COLO668 (cell line): ENCODE data around the gene MIA3.
"Not testable (repeated sequence)": the region's sequence is repeated elsewhere in the genome, so short reads cannot be mapped to it uniquely, and the experiment has no call there.

ENCODE experiments used
- DNase-seq: peaks from one replicate; lab custom pipeline; 2025; ENCODE audit not compliant: unreplicated experiment; lab: John Stamatoyannopoulos, UW

Gene MIA3

GRCh38 chr1:222656391-222657155 lies 38.7 kb downstream of the MIA3 start:
- DNase-seq: no peak

- no peak for DNase-seq
These were observed 40.0 kb downstream of the MIA3 start for GRCh38 chr1:222657899-222658298.

DNA sequence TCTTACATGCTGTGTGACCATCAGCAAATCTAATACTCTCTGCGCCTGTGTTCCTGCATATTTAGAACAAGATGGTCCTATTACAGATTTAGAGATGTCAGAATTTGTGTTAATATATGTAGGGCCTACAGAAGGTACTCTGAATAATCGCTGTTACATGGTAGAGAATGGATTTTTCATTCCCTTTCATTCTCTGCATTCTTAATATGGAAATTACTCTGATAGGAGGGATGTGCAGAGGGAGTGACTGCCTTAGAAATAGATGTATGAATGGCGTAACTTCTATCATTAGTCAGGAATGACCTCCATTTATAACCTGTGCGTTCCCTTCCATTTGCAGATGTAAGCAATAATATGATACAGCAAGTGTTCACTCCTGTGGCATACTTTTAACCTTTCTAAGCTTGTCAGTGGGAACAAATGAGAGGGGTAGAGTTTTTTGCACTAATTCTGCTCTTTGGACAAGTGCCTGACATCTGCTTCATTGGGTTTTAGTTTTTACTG lies 45.6 kb downstream of the MIA3 start:
- no peak for DNase-seq

GRCh38 chr1:222665964-222666363 lies 48.1 kb downstream of the MIA3 start:
- no peak for DNase-seq

- DNase-seq: not testable (repeated sequence)
These were observed 50.3 kb downstream of the MIA3 start for GRCh38 chr1:222668184-222668583.

DNA sequence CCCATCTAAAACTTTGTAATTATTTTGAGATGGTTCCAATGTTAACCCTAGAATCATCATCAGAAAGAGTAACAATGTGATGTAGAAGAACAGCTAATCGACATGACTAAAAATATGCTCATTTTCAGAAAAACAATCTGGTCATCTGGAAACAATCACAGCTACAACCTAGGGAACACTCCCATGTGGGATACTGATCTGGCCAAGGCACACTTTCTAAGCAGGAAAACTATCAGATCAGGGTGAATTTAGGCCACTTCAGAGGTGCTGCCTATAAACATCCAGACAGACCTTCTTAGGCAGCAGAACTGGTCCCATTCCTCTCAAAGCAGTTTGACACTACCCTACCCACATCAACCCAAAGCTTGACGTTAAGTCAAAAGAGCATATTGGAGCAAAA lies 51.2 kb downstream of the MIA3 start:
- DNase-seq: not testable (repeated sequence)

- no peak for DNase-seq
These were observed 52.2 kb downstream of the MIA3 start for GRCh38 chr1:222670110-222670509.

DNA sequence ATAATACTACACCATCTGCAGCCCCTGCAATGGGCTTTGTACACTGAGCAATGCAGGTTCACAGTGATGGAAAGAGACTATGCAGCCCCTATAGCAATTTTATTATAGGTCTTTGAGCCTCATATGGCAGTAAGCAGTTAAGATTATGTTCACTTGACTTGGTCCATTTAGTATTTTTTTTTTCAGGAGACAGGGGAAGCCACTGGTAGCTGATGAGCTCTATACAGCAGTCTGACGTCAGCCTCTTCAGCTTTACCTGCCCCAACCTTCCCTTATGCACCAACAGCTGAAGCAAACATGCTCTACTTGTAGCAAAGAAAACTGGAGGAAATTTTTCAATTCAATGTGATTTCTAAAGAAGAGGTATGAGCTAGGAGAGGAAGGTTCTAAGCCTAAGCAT lies 62.2 kb downstream of the MIA3 start:
- no peak for DNase-seq

DNA sequence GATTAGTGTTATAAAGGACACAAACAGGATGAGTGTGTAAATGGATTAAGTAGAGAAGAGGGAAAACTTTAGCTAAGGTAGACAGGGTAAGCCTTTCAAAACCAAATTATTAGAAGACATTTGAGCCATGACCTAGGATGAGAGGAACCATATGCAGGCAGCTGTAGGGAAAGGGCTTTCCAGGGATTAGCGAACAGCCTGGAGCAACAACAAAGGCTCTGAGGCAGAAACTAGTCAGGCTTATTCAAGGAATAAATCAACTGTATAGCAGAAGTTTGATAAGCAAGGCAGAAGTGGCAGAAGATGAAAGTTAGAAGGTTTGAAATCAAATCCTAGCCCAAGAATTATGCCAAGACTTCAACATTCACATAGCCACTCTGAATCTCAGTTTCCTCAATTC lies 73.1 kb downstream of the MIA3 start:
- no peak for DNase-seq

DNA sequence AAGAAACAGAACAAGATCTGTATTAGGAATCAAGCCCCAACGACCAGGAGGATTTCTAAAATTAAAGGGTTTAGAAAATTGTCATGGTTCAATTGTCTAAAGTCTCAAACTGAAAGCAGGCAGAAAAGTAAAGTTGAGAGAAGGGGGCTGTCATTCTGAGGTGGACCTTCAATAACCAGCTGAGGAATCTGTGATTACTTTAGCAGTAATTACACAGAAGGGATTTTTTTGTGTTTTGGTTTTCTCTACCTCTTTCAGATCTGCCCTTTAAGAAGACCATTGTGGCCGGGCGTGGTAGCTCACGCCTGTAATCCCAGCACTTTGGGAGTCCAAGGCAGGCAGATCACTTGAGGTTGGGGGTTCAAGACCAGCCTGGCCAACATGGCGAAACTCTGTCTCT lies 77.0 kb downstream of the MIA3 start:
- DNase-seq: no peak

DNA sequence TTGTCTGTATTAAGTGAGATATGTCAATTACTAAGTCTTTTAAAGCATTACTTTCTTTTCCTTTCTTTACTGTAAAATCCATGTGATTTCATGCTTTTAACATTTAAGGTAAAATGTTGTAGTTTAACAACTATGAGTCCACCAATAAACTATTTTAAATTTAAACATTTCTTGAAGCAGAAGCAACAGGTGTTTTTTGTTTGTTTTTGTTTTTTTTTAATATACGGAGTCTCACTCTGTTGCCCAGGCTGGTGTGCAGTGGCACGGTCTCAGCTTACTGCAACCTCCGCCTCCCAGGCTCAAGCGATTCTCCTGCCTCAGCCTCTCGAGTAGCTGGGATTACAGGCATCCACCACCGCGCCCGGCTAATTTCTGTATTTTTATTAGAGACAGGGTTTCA lies 78.8 kb downstream of the MIA3 start:
- DNase-seq: no peak

DNA sequence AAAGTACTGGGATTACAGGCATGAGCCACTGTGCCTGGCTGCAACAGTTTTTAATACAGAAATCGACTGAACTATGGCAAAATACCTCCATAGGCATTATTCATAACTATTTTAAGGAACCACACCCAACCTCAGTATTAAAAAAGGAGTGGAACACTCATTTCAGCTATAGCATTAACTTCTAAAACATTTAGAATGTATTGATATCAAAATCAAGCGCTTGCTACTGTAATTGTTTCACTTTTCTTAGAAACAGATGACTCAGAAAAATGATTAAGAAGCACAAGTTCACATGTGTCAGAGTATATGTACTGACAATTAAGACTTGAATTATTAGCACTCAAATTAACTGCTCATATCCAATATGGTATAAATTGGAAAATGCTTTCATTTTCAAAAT lies 79.3 kb downstream of the MIA3 start:
- no peak for DNase-seq

DNA sequence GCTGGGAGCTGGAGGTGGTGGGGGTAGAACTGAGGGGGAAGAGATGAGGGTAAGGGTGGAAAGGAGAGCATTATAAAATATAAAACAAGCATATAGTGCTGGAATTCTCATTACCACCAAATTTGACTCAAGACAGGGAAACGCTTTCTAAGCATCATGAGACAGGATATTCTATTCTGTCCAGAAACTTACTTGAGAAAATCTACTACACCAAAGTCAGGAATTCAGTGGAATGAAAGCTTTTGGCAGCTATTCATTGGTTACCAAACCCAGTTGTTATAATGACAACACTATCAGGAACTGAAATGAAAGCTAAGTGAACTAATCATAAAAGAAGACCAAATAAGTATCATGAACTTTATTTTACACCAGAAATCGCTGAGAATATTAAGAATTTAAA lies 79.9 kb downstream of the MIA3 start:
- no peak for DNase-seq

- DNase-seq: no peak
These were observed 84.3 kb downstream of the MIA3 start for GRCh38 chr1:222702210-222702609.

DNA sequence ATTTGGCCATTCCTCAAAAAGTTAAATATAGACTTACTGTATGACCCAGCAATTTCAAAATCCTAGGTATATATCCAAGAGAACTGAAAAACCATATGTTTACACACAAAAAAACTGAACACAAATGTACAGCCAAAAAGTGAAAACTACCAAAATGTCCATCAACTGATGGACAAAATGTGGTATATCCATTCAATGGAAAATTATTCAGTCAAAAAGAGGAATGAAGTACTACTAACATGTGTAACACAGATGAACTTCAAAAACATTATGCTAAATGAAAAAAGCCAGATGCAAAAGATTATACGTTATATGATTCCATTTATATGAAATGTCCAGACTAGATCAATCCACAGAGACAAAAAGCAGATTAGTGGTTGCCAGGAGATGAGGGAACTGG lies 86.4 kb downstream of the MIA3 start:
- no peak for DNase-seq

DNA sequence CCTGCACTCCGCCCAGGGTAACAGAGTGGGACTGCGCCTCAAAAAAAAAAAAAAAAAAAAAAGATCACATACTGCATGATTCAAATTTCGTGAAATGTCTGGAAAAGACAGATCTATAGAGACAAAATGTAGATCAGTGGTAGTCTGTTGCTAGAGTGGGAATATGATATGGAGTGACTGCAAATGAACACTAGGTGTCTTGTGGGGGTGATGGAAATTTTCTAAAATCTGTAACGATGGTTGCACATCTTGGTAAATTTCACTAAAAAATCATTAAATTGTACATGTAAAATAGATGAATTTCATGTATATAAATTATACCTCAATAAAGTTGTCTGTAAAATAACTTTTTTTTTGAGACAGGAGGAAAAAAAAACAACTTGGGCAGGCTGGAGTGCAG lies 88.9 kb downstream of the MIA3 start:
- no peak for DNase-seq

DNA sequence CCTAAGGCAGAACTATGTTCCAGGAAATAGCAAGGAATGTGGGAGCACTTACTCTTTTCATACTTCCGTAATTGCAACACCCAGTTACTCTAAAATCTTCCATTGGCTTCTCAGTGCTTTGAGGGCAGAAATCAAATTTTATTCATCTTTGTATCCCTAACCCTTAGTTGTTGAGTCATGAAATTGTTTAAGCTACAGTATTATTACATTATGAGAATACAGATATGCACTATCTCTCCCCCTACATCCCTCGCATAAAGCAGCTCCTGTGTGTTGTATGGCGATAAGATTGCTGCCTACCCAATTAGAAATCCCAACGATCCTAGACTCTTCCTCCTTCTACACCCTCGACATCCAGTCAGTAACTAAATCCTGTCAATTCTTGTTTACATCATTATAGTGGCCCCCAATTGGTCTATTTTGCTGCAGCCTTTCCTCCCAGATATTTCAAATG lies 91.8 kb downstream of the MIA3 start:
- no peak for DNase-seq

DNA sequence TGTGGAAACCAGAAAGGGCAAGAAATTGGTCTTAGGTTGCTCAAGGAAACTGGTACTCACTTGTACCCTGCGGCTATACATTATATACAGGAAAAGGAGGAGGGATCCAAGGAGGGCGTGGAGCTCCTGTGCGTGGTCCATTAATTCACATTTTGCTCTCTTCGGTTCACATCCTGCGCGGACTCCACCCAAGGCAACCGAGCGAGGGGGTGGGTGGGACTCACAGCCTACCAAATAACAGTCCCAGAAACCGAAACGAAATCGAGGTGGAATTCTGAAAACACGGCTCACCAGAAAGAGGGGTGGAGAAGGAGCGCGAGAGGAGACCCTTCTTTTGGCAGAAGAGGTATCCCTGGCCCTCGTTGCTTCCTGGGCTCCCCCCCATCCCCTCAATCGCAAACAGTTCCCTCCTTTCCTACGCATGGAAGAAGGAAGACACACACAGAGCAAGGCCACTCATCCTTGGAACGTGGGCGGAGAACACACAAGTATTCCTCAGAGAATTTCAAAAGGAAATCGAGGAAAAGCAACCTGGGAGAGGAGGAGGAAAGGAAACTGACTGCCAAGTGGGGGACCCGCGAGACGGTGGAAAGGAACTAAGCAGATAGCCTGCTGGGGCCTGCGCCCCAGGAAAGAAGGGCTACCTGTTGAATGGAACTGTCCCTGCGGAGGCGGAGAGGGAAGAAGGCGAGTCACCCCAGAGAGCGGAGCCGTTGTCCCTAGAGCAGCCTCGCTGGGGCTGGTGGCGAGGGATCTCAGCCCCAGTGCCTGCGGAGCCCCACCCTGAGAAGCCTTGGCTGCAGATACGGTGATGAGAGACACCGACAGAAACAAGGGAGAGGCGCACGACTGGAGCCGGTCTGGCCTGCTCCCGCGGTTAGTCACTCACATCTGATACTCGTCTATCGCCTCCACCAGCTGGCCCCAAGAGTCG lies 93.7 kb downstream of the MIA3 start:
- peak; percentile 54 for DNase-seq

DNA sequence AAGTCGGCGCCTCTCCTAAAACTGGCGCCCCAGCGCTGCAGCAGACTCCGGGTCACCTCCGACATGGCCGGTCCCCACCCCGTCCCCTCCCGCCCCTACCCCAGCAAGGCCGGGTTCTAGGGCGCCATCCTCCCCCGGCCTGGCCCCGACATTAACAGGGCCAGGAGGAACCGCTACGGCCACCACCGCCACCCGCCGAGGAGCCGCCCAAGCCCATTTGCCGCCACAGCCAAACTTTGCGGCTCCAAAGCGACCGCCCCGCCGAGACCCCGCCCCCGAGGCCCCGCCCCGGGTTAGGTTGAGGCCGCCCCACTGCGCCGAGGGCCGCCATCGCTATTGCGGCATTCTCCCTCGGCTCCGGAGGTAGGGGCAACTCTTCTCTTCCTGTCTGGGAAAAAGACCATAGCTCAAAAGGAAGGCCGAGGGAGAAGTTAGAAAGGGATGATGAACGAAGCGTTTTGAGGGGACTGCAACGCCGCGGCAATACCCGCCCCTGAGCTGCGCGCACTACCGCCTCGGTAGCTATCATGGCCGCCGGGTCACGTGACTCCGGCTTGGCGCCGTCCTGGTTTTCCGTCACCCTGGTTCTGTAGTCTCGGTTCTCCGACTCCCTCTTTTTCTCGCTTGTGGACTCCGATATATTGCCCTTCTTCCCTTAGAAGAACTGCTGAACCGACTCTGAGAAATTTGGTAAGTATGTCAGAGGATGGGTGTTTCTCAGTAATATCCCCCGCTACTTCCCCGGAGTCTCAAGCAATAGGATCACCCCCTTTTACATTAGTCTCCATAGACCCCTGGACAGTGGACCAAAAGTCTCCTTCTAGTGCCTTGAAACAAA lies 94.6 kb downstream of the MIA3 start, which contains the start of the genes AIDA and BROX:
Gene AIDA, minus strand, starts transcription at position 239 of the 838 bp plus-strand sequence. Its CDS starts 174 bp downstream, at position 65.
Gene BROX, plus strand, starts transcription at position 312 of the 838 bp plus-strand sequence. CDS start 3,136 bp downstream, outside the sequence.
- peak; percentile 94 for DNase-seq

DNA sequence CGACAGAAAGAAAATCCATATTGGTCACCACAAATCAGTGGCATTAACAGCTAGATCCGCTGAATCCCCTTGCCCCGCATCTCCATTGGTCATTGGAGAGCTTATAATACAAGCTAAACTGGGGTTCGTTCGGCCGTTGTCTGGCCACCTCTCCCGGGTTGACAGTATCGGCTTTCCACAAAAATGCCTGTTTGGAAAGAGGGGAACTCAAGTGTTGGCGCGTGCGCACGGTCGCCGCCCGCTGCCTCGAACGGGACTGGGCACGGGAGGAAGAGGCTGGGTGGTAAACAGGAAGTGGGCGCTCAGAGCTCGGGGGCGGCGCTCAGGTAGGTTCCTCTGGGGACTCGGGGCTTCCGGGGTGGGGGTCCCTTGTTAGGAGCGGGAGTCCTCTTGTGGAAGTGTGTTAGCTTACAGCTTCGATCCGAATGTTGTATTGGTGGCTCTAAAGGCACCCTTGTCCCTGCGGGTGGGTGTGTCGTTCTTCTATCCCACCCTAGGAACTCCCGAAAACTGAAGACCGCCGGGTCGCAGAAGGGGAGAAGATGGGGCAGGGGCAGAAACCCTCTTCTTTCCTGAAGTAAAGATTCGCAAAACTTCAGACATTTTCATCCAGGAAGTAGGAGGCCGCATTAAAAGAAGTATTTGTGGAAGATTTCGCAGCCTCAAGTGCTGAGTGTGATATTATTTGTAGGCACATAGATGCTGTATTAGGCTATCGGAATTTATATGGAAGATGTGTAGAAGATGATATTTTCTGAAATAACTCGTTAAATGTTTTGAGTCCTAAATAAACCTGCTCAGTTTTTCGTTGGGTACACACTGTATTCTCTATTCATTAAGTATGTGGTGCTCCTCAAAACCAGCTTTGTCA lies 95.4 kb downstream of the MIA3 start:
- peak; percentile 97 for DNase-seq
